ENCODE data around the gene RO60. TPM values are rescaled to one million over a fixed set of nuclear protein-coding genes. Genes with fewer than 3 reads are reported as not detected.
"Not testable (repeated sequence)": the region's sequence is repeated elsewhere in the genome, so short reads cannot be mapped to it uniquely, and the experiment has no call there.

Gene RO60
- total RNA-seq, 2 donors from 2014 or later = 23.7 to 31.6 TPM

DNA sequence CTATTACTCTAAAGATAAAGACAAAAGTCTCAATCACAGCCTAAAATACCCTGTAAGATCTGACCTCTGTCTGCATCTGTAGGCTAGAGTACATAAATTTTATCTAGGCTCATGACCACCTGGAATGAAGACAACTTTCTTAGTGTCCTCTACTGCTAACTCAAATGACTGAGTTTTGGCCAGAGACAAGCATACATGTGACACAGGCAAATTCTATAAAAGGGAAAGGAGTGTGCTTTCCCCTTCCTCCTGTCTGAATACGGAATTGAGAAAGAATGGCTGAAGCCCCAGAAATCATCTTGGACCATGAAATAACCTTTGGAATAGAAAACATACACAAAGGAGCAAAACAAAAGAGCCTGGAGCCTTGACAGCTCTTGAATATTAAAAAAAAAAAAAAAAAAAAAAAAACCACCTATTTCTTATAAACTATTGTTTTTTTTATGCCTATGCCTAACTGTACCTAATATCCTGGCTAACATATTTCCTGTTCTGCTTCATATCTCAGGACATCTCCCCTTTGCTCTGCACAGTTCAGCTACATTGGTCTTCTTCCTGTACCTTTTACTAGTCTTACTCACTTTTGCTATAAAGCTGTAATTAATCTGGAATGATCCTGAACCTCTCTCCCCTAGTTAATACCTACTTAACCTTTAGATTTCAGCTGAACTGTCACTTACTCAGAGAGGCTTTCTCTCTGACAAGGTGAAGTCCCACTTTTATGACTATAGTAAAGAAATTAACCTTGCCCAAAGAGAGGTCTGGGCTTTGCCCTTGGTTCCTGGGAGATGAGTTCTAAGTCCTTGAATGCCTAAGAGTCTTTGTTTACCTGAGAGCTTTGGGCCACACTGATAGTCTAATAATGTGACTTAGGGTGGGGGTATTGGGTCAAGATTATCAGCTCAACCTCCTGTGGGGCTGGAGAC is 16.4 kb upstream of the RO60 start:
- H3K9me3 ChIP-seq = no peaks in the 10 kb centered on the region
- 82 to 94% methylated on average over 1 of the region's 1 CpG for WGBS, 2 donors
- no peak overlapping the region for H3K4me3 ChIP-seq
- H3K27ac ChIP-seq = no peak overlapping the region
- TF ChIP-seq, protein P1, sequence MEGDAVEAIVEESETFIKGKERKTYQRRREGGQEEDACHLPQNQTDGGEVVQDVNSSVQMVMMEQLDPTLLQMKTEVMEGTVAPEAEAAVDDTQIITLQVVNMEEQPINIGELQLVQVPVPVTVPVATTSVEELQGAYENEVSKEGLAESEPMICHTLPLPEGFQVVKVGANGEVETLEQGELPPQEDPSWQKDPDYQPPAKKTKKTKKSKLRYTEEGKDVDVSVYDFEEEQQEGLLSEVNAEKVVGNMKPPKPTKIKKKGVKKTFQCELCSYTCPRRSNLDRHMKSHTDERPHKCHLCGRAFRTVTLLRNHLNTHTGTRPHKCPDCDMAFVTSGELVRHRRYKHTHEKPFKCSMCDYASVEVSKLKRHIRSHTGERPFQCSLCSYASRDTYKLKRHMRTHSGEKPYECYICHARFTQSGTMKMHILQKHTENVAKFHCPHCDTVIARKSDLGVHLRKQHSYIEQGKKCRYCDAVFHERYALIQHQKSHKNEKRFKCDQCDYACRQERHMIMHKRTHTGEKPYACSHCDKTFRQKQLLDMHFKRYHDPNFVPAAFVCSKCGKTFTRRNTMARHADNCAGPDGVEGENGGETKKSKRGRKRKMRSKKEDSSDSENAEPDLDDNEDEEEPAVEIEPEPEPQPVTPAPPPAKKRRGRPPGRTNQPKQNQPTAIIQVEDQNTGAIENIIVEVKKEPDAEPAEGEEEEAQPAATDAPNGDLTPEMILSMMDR (IDR thresholded peaks at IDR 0.05) = no peak
- TF ChIP-seq POLR2A (IDR thresholded peaks at IDR 0.05) = no peak
- no peaks in the 10 kb centered on the region for H3K27me3 ChIP-seq
- no peak for ATAC-seq
- H3K36me3 ChIP-seq (replicated peaks in 1 of 2; ENCODE audit: insufficient read depth in 1 of 2, low read depth in 2 of 2) = peaks cover 0 to 3% of the 10 kb centered on the region in 2 donors
- intact Hi-C loops (cut with DNase I) = no loop called here
- H3K4me1 ChIP-seq = peaks cover 6% of the 10 kb centered on the region
- no peak for DNase-seq

DNA sequence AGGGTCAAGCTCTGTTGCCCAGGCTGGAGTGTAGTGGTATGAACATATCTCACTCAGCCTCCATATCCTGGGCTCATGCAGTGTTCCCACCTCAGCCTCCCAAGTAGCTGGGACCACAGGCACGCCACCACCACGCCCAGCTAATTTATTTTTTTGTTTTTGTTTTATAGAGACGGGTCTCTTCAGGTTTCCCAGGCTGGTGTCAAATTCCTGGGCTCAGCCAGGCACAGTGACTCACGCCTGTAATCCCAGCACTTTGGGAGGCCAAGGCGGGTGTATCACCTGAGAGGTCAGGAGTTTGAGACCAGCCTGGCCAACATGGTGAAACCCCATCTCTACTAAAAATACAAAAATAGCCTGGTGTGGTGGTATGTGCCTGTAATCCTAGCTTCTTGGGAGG is 10.5 kb upstream of the RO60 start:
- ATAC-seq; H3K4me3 ChIP-seq; DNase-seq; H3K27ac ChIP-seq; H3K9me3 ChIP-seq; intact Hi-C loops (cut with DNase I); H3K27me3 ChIP-seq: not testable (repeated sequence)
- 92 to 94% methylated on average over 5 of the region's 5 CpGs for WGBS, 2 donors
- peaks cover 0 to 11% of the 10 kb centered on the region in 2 donors for H3K36me3 ChIP-seq (replicated peaks in 1 of 2; ENCODE audit: insufficient read depth in 1 of 2, low read depth in 2 of 2)
- peaks cover 11% of the 10 kb centered on the region for H3K4me1 ChIP-seq

DNA sequence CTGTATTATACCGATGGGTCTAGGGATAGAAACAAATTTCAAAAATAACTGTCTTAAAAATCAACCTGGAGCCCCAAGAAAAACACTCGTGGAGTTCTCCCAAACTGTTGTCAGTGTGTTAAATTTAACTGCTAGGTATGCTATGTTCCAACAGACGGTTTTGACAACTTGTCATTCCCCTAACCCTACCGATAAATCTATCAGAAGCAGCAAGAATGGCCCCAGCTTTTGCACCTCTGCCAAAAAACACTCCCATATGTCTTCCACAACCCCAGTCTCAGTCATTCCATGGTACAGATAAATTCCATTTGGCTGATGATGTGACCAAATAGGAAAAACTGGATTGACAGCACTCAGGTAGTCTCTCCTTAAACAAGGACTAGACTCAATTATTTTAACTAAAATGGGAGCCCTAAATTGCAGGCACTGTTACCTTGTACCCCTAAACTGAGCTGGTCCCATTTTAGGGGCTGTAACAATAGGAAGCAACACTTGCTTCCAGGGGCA is 5.2 kb upstream of the RO60 start:
- 60 to 62% methylated on average over 4 of the region's 4 CpGs for WGBS, 2 donors
- no peak for ATAC-seq

DNA sequence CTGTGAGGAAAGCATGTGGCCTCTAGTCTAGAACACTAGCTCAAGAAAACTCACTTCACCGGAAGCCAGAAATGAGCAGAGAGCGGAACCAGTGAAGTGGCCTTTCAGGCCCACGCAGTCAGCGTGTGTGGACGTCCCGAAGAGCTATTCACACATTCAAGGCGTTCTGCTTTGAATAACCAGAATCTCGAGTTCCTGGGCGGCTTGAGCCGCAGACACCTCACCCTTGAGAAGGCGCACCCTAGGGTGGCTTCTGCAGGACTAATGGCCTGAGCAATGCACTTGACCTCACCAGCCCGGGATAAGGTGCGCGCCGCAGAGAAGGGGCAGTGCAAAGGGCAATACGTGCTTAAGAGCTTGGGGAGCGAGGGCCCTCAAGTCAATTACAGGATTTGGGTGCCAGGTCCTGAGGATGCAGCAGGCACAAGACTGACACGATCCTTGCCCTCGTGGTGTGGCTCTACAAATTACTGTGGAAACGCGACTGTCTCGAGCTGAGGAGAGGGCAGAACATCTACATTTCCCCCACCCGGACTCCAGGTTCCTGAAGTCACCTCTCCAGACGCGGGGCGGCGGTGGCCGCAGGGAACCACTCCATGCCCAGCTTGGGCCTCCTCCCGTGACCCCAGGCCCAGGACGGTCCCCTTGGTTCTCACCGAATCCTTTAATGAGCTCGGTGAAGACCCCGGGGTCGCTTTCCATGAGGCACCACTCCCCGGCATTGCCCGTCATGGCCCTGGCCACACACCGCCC is 707 bp upstream of the RO60 start:
- WGBS, 2 donors = 1 to 2% methylated on average over 6 to 37 of the region's 37 CpGs
- intact Hi-C loops (cut with DNase I) = no loop called here
- Histone ChIP-seq H3K27me3 (no peaks in the 10 kb centered on the region), H3K36me3 (replicated peaks in 1 of 2; ENCODE audit: insufficient read depth in 1 of 2, low read depth in 2 of 2) (no peaks in the 10 kb centered on the region), H3K9me3 (no peaks in the 10 kb centered on the region), H3K4me3 (peak overlapping the region; percentile 78 to 93), H3K4me1 (peaks cover 52% of the 10 kb centered on the region), H3K27ac (peak overlapping the region; percentile 95 to 98 (median 98))
- DNase-seq (peak; percentile 38 to 57 (median 44)), ATAC-seq (peak; percentile 28)
- TF ChIP-seq, protein P1 (IDR thresholded peaks at IDR 0.05) = no peak
- no peak for TF ChIP-seq POLR2A (IDR thresholded peaks at IDR 0.05)

More for the DNA sequence above, 5.2 kb upstream of the RO60 start:
- peaks cover 33% of the 10 kb centered on the region for H3K4me1 ChIP-seq
- intact Hi-C loops (cut with DNase I) = no loop called here
- no peak for DNase-seq
- TF ChIP-seq POLR2A (IDR thresholded peaks at IDR 0.05) = no peak
- TF ChIP-seq, protein P1 (IDR thresholded peaks at IDR 0.05) = no peak
- peaks cover 0 to 4% of the 10 kb centered on the region in 2 donors for H3K36me3 ChIP-seq (replicated peaks in 1 of 2; ENCODE audit: insufficient read depth in 1 of 2, low read depth in 2 of 2)
- H3K9me3 ChIP-seq = no peaks in the 10 kb centered on the region
- H3K27me3 ChIP-seq = no peaks in the 10 kb centered on the region
- no peak overlapping the region for H3K27ac ChIP-seq
- H3K4me3 ChIP-seq = no peak overlapping the region

DNA sequence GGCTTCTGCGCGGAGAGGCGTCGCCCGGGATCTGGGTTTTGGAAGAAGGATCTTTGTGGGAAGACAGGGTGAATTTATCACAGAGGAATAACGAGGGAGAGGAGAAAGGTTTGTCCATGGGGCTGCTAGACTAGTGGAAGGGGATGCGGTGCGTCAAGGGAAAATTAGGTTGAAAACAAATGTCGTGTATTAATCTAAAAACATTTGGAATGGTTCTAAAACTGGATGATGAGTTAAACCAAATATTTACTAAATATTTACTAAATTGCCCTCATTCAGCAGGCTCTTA is 647 bp downstream of the RO60 start:
- intact Hi-C loops (cut with DNase I) = no loop called here
- H3K27ac ChIP-seq = peak overlapping the region; percentile 95 to 98 (median 98)
- ATAC-seq = no peak
- H3K9me3 ChIP-seq = no peaks in the 10 kb centered on the region
- WGBS, 2 donors = 0 to 1% methylated on average over 6 to 9 of the region's 9 CpGs
- DNase-seq = no peak
- no peaks in the 10 kb centered on the region for H3K36me3 ChIP-seq (replicated peaks in 1 of 2; ENCODE audit: insufficient read depth in 1 of 2, low read depth in 2 of 2)
- H3K4me1 ChIP-seq = peaks cover 48% of the 10 kb centered on the region
- TF ChIP-seq POLR2A (IDR thresholded peaks at IDR 0.05) = no peak
- TF ChIP-seq, protein P1 (IDR thresholded peaks at IDR 0.05) = no peak
- peak overlapping the region; percentile 78 to 93 for H3K4me3 ChIP-seq
- H3K27me3 ChIP-seq = no peaks in the 10 kb centered on the region
